OCI-LY1 (cell line): ENCODE measurements around the gene PABPN1L.

ENCODE experiments used
- CTCF ChIP-seq: fragments of 200-600 bp; sonication (generic), shearing (Covaris generic); IDR thresholded peaks from 2 replicates; pipeline ENCODE4 v1.5.1; 2017; ENCODE audit warnings: mild to moderate bottlenecking, antibody characterized with exemption, low read length, moderate library complexity, mixed read lengths
- EZH2 ChIP-seq: fragments of 200-600 bp; sonication (generic), shearing (Covaris generic); IDR thresholded peaks from 2 replicates; pipeline ENCODE4 v1.8.0; 2017; ENCODE audit warnings: borderline replicate concordance, mixed run types, mild to moderate bottlenecking, antibody characterized with exemption, low read length, moderate library complexity, mixed read lengths

- TF ChIP-seq CTCF = no peak
- no peak for TF ChIP-seq EZH2
These were observed 44.0 kb upstream of the PABPN1L start for GRCh38 chr16:88910284-88911135.
